ENCODE data around the gene GPR52. TPM values are rescaled to one million over a fixed set of nuclear protein-coding genes. Genes with fewer than 3 reads are reported as not detected.

Gene GPR52
- polyA plus RNA-seq, 3 donors = not detected

DNA sequence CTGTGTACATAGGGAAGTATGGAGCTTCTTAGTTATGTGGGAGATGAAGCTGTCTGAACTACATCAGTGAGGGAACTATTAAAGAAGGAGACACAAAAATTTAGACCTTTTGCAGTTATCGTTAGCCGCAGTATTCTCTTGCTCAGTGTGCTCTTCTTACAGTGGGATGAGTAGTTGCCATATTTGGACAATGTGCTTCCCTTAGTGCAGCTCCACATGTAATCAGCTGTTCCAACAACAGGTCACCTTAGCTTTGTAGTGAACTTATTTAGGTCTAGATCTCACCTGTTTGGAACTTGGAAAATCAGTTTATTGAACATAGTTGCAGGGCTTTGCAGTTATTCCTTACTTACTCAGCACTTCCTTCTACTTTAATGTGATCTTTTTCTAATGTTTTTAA lies 18.1 kb downstream of the GPR52 start:
- no peak for DNase-seq (ENCODE audit: low read depth in 3 of 3, low spot score in 2 of 3)

DNA sequence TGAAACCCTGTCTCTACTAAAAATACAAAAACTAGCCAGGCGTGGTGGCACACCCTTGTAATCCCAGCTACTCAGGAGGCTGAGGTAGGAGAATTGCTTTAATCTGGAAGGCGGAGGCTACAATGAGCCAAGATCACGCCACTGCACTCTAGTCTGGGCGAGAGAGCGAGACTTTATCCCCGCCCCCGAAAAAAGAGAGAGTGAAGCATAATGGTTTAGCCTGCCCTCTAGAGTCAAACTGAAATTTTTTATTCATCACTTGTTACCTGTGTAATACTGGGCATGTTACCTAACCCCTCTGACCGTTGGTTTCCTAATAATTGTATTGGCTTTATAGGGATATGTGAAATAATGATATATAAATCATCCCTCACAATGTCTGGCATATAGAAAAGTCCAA lies 18.8 kb downstream of the GPR52 start:
- DNase-seq (ENCODE audit: low read depth in 3 of 3, low spot score in 2 of 3) = no peak

DNA sequence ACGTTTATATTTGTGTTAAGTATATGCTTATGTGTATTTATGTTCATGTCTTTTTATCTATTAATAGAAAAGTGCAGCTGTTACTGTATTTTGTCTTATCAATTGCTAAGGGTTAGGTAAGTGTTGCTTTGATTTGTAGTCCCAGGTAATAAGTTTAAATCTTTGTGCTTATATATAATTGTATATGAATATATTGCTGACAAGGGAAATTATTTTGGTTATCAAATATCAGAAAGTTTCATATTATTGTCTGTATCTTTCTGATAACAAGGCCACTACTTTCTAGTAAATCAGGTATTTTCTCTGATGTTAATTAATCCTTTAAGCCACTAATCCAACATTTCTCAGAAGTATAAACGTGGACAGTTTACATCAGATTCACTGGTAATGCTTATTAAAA lies 21.3 kb downstream of the GPR52 start:
- DNase-seq (ENCODE audit: low read depth in 3 of 3, low spot score in 2 of 3) = no peak

DNA sequence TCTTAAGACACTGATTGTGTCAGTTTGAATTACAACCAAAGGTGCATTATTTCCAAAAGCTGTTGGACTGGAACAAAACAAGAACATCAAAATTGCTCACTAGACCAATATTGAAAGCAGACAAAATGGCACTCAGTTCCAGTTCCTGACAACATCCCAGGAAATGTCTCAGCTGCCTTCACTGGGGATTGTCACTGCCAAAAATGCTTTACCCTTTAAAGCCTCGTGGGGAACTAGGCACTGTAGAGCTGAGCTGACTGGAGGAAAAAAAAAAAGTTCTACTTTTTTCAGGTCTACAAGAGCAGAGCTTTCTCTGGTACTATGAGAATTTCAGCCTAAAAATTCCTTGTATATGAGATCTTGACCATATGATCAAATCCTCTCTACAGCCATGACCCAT lies 21.9 kb downstream of the GPR52 start:
- no peak for DNase-seq (ENCODE audit: low read depth in 3 of 3, low spot score in 2 of 3)

DNA sequence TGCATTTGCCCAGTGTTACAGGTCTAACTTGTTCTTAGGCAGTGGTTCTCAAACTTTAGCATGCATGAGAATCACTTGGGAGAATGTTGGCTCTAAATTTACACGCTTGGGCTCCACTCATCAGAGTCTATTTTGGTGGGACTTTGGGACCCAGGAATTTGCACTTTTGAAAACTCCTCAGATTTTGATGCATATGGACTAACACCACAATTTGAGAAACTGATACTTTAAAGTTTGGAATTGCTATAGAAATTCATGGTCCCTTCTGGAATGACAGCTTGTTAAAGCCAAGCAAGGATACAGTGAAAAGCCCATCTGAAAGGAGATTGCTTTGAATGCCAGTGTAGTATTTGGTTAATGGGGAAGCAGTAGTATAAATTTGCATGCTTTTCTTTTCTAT lies 31.5 kb downstream of the GPR52 start:
- no peak for DNase-seq (ENCODE audit: low read depth in 3 of 3, low spot score in 2 of 3)

DNA sequence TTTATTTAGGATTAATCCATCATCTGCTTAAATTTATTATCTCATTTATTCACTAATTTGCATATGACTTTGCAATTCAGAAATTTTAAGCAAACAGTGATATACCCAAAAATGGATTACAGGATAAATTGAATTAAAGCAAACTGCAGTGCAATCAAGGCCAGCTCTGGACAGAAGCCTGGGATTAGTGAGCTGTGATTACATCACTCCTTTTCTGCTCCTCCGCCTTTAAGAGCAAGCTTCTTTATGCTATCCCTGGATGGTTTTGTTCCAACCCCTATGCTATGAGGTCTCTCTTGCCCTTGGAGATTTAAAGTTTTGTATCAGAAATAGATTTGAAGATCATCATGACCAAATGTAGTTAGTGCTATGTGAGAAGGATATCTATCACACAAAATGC lies 32.6 kb downstream of the GPR52 start:
- DNase-seq (ENCODE audit: low read depth in 3 of 3, low spot score in 2 of 3) = no peak

DNA sequence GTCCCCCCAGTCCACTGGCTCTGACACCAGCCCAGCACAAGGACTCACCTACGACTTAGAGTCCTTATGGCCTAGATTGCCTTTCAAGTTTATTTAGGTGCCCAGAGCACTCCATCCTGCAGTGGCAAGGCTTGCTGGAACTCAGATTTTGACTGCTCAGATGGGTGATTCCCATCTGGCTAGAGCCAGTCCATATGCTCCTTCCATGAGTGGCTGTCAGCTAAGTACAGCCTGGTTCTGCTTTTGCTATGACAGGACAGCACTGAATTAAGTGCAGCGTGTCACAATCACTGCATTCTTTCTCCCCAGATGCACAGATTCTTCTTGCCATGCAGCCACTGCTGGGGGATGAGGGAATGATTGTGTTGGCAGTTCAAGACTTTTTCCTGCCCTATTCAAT lies 43.8 kb downstream of the GPR52 start:
- DNase-seq (ENCODE audit: low read depth in 3 of 3, low spot score in 2 of 3) = no peak

DNA sequence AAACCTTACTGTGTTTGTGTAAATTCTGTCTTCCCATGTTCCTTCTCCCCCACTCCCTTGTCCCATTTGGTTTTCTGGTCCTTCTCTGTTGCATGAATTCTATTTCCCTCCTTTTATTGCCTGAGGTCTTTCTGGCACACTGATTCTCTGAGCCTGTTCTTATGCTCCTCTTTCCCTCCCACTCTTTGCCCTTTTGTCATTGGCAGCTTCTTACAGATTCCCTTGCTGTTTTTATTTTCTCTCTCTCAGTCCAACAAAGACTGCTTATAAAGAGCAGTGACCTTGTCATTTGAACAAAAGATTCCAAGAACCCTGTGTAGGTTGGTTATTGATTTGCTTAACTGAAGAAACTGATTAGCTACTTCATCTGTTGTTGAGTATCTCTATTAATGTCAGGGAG lies 49.7 kb downstream of the GPR52 start:
- DNase-seq (ENCODE audit: low read depth in 3 of 3, low spot score in 2 of 3) = no peak
